Kidney (tissue), 14 donors: Measurements from ENCODE around the gene SMAD7. TPM values are rescaled to one million over a fixed set of nuclear protein-coding genes. Genes with fewer than 3 reads are reported as not detected.

Experiments used
- DNase-seq, 5 donors: peaks; one replicate each; pipeline ENCODE4 v3.0.0-alpha.2; 2013 to 2020
- FAIRE-seq: peaks from 2 replicates; lab custom pipeline; 2012; peaks lifted over from hg19 to GRCh38; lab: Jason Lieb, UNC
- H3K27ac ChIP-seq, 2 donors: one replicate each; pipeline ENCODE4 v1.7.0; 2013; ENCODE audit warnings: low read depth in 2 of 2, low read length in 2 of 2, inconsistent platforms in 1 of 2
- H3K27me3 ChIP-seq: one replicate; pipeline ENCODE4 v1.7.1; 2013; ENCODE audit warnings: low read length, inconsistent platforms; ENCODE audit not compliant: control insufficient read depth, insufficient read depth
- H3K36me3 ChIP-seq, 3 donors: one replicate each; pipeline versions ENCODE4 v1.7.0 to v1.7.1; 2013; ENCODE audit warnings: low read length in 3 of 3, control low read depth in 1 of 3, inconsistent platforms in 1 of 3; ENCODE audit not compliant: insufficient read depth in 3 of 3, control insufficient read depth in 2 of 3
- H3K4me1 ChIP-seq, 3 donors: one replicate each; pipeline versions ENCODE4 v1.7.0 to v1.7.1; 2013; ENCODE audit warnings: low read length in 3 of 3, inconsistent platforms in 1 of 3, low read depth in 1 of 3; ENCODE audit not compliant: control insufficient read depth in 2 of 3, insufficient read depth in 2 of 3
- H3K4me3 ChIP-seq, 3 donors: one replicate each; pipeline versions ENCODE4 v1.7.0 to v1.8.1; 2013; ENCODE audit warnings: low read length in 3 of 3, control low read depth in 1 of 3, inconsistent platforms in 1 of 3
- H3K9ac ChIP-seq, 3 donors: one replicate each; pipeline versions ENCODE4 v1.7.0 to v1.7.1; 2013; ENCODE audit warnings: low read length in 3 of 3, control low read depth in 1 of 3, inconsistent platforms in 1 of 3
- H3K9me3 ChIP-seq, 3 donors: one replicate each; pipeline versions ENCODE4 v1.7.0 to v1.7.1; 2013; ENCODE audit warnings: low read length in 3 of 3, control low read depth in 1 of 3, inconsistent platforms in 1 of 3; ENCODE audit not compliant: control insufficient read depth in 2 of 3, insufficient read depth in 1 of 3
- intact Hi-C: fragments of 100-400 bp; cut with DNase I; formaldehyde crosslinking; loops from one replicate; pipeline ENCODE4 v1.11.1; 2022
- polyA plus RNA-seq: library from polyadenylated mRNA; stranded (reverse); fragments of 350-450 nt; fragmentation: Illumina TruSeq; extraction: RNeasy Lipid Tissue Mini Kit (QIAGEN cat#74804); gene quantifications from one replicate; pipeline ENCODE4 v1.2.3, GENCODE V29; 2014; ENCODE audit warnings: low read depth, low replicate concordance; ENCODE audit not compliant: insufficient read depth
- total RNA-seq: library from RNA; stranded (reverse); fragmentation: NEBNext Ultra II Directional; extraction: Animal tissue kit (Norgen Biotek cat#: 25700); gene quantifications from one replicate; pipeline ENCODE4 v1.2.1, GENCODE V29; 2021
- TF ChIP-seq, protein P1 (sequence below): IDR thresholded peaks from 3 replicates; pipeline ENCODE4 v1.5.1; 2012; ENCODE audit warnings: mild to moderate bottlenecking, moderate library complexity, borderline replicate concordance; ENCODE audit not compliant: insufficient read depth; ENCODE audit errors: extremely low read depth
- donor health status: control.
- donor health status: control.
- donor health status: control.
- donor health status: control.
- donor health status: control.
- donor health status: DM: yes; HTN: yes; CAD: no.
- donor health status: Normal renal cell carcinoma (clear cell type).

Gene SMAD7
- total and polyA plus RNA-seq, 2 donors from 2014 or later, result 17.3 to 32.6 TPM

- intact Hi-C loops, result no loop called here
- Histone ChIP-seq H3K4me1 (peaks cover 27 to 91% (median 81%) of the 10 kb centered on the region in 3 donors), H3K9ac (peak overlapping the region in 1 of 3 donors; percentile 62), H3K27ac (peak overlapping the region; percentile 90), H3K27me3 (no peaks in the 10 kb centered on the region), H3K9me3 (no peaks in the 10 kb centered on the region), H3K4me3 (peak overlapping the region in 1 of 3 donors; percentile 41), H3K36me3 (no peaks in the 10 kb centered on the region)
- DNase-seq (peak; percentile 88 to 97 (median 92)), FAIRE-seq (peak; percentile 42)
- TF ChIP-seq, protein P1, sequence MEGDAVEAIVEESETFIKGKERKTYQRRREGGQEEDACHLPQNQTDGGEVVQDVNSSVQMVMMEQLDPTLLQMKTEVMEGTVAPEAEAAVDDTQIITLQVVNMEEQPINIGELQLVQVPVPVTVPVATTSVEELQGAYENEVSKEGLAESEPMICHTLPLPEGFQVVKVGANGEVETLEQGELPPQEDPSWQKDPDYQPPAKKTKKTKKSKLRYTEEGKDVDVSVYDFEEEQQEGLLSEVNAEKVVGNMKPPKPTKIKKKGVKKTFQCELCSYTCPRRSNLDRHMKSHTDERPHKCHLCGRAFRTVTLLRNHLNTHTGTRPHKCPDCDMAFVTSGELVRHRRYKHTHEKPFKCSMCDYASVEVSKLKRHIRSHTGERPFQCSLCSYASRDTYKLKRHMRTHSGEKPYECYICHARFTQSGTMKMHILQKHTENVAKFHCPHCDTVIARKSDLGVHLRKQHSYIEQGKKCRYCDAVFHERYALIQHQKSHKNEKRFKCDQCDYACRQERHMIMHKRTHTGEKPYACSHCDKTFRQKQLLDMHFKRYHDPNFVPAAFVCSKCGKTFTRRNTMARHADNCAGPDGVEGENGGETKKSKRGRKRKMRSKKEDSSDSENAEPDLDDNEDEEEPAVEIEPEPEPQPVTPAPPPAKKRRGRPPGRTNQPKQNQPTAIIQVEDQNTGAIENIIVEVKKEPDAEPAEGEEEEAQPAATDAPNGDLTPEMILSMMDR, result no peak
Observed at GRCh38 chr18:48929941-48930713, 20.6 kb downstream of the SMAD7 start.

- Histone ChIP-seq H3K4me1 (peaks cover 31 to 93% (median 84%) of the 10 kb centered on the region in 3 donors), H3K27ac (peak overlapping the region; percentile 90), H3K9me3 (no peaks in the 10 kb centered on the region), H3K4me3 (peak overlapping the region in 2 of 3 donors; percentile 36 to 41), H3K9ac (peak overlapping the region in 2 of 3 donors; percentile 13 to 62), H3K27me3 (no peaks in the 10 kb centered on the region), H3K36me3 (no peaks in the 10 kb centered on the region)
- intact Hi-C loops, result no loop called here
- TF ChIP-seq, protein P1, result no peak
- FAIRE-seq (no peak), DNase-seq (peak in 2 of 5 donors; percentile 14 to 56)
Observed at GRCh38 chr18:48929212-48929612, 21.6 kb downstream of the SMAD7 start.

- FAIRE-seq (no peak), DNase-seq (peak in 4 of 5 donors; percentile 75 to 91 (median 79))
- H3K27ac ChIP-seq, result peak overlapping the region; percentile 90
- TF ChIP-seq, protein P1, result no peak
- peaks cover 31 to 90% (median 83%) of the 10 kb centered on the region in 3 donors for H3K4me1 ChIP-seq
- H3K9ac ChIP-seq, result peak overlapping the region in 1 of 3 donors; percentile 62
- H3K36me3 ChIP-seq, result no peaks in the 10 kb centered on the region
- no peaks in the 10 kb centered on the region for H3K9me3 ChIP-seq
- intact Hi-C loops, result no loop called here
- peak overlapping the region in 2 of 3 donors; percentile 36 to 41 for H3K4me3 ChIP-seq
- no peaks in the 10 kb centered on the region for H3K27me3 ChIP-seq
Observed at GRCh38 chr18:48928787-48929186, 22.0 kb downstream of the SMAD7 start.
